ENCODE data around the gene SNAI1.

SNAI1 gene

GRCh38 chr20:50012282-50013263 lies 29.8 kb downstream of the SNAI1 start:
- no peak for DNase-seq (ENCODE audit: low read depth in 2 of 2, low spot score in 1 of 2)

- DNase-seq (ENCODE audit: low read depth in 2 of 2, low spot score in 1 of 2): no peak
These were observed 31.2 kb downstream of the SNAI1 start for GRCh38 chr20:50013976-50014375.

- DNase-seq (ENCODE audit: low read depth in 2 of 2, low spot score in 1 of 2): no peak
These were observed 32.1 kb downstream of the SNAI1 start for GRCh38 chr20:50014570-50015562.

- DNase-seq (ENCODE audit: low read depth in 2 of 2, low spot score in 1 of 2): no peak
These were observed 32.8 kb downstream of the SNAI1 start for GRCh38 chr20:50015636-50015992.

- DNase-seq (ENCODE audit: low read depth in 2 of 2, low spot score in 1 of 2): no peak
These were observed 33.4 kb downstream of the SNAI1 start for GRCh38 chr20:50015993-50016770.

- no peak for DNase-seq (ENCODE audit: low read depth in 2 of 2, low spot score in 1 of 2)
These were observed 34.4 kb downstream of the SNAI1 start for GRCh38 chr20:50017160-50017559.

GRCh38 chr20:50017576-50018248 lies 34.9 kb downstream of the SNAI1 start:
- DNase-seq (ENCODE audit: low read depth in 2 of 2, low spot score in 1 of 2): no peak

- no peak for DNase-seq (ENCODE audit: low read depth in 2 of 2, low spot score in 1 of 2)
These were observed 36.9 kb downstream of the SNAI1 start for GRCh38 chr20:50019466-50020256.

GRCh38 chr20:50020288-50020687 lies 37.5 kb downstream of the SNAI1 start:
- no peak for DNase-seq (ENCODE audit: low read depth in 2 of 2, low spot score in 1 of 2)

GRCh38 chr20:50022676-50023075 lies 39.9 kb downstream of the SNAI1 start:
- DNase-seq (ENCODE audit: low read depth in 2 of 2, low spot score in 1 of 2): no peak

- no peak for DNase-seq (ENCODE audit: low read depth in 2 of 2, low spot score in 1 of 2)
These were observed 40.5 kb downstream of the SNAI1 start for GRCh38 chr20:50023116-50023805.

- DNase-seq (ENCODE audit: low read depth in 2 of 2, low spot score in 1 of 2): no peak
These were observed 44.2 kb downstream of the SNAI1 start for GRCh38 chr20:50026746-50027575.

- DNase-seq (ENCODE audit: low read depth in 2 of 2, low spot score in 1 of 2): no peak
These were observed 44.9 kb downstream of the SNAI1 start for GRCh38 chr20:50027611-50028105.

- no peak for DNase-seq (ENCODE audit: low read depth in 2 of 2, low spot score in 1 of 2)
These were observed 46.4 kb downstream of the SNAI1 start for GRCh38 chr20:50029083-50029696.

- DNase-seq (ENCODE audit: low read depth in 2 of 2, low spot score in 1 of 2): no peak
These were observed 47.1 kb downstream of the SNAI1 start for GRCh38 chr20:50029697-50030461.

- no peak for DNase-seq (ENCODE audit: low read depth in 2 of 2, low spot score in 1 of 2)
These were observed 50.3 kb downstream of the SNAI1 start for GRCh38 chr20:50032955-50033666.
